Peyer's patch (tissue), 4 donors: ENCODE results near the gene SHANK1. TPM values are rescaled to one million over a fixed set of nuclear protein-coding genes. Genes with fewer than 3 reads are reported as not detected.

Experiments used
- DNase-seq, 3 donors: peaks; one replicate each; pipeline ENCODE4 v3.0.0-alpha.2; 2017 to 2019
- H3K27ac ChIP-seq, 4 donors: fragments of 200-600 bp; sonication (generic); one replicate each; pipeline ENCODE4 v1.5.1; 2016 to 2019
- H3K27me3 ChIP-seq, 2 donors: fragments of 200-600 bp; sonication (generic); one replicate each; pipeline ENCODE4 v1.5.1; 2019
- H3K36me3 ChIP-seq, 3 donors: fragments of 200-600 bp; sonication (generic); one replicate each; pipeline ENCODE4 v1.5.1; 2016 to 2019
- H3K4me1 ChIP-seq, 4 donors: fragments of 200-600 bp; sonication (generic); one replicate each; pipeline ENCODE4 v1.5.1; 2016 to 2019
- H3K4me3 ChIP-seq, 4 donors: fragments of 200-600 bp; sonication (generic); 1 replicate in 3 of 4; 2 replicates in 1 of 4; pipeline ENCODE4 v1.5.1; 2016 to 2019; ENCODE audit warnings: mild to moderate bottlenecking in 1 of 4
- H3K9me3 ChIP-seq, 4 donors: fragments of 200-600 bp; sonication (generic); one replicate each; pipeline ENCODE4 v1.5.1; 2016 to 2019; ENCODE audit warnings: mild to moderate bottlenecking in 1 of 4
- CTCF ChIP-seq, 6 experiments: fragments of 450-650 bp in 4 of 6; fragments of 200-600 bp in 2 of 6; sonication (generic) in 1 of 6; IDR thresholded peaks; one replicate each; pipeline ENCODE4 v1.5.1; 2017 to 2019; ENCODE audit warnings: antibody characterized with exemption in 6 of 6, mild to moderate bottlenecking in 3 of 6, moderate library complexity in 1 of 6
- POLR2A ChIP-seq, 2 donors: fragments of 450-650 bp; IDR thresholded peaks; one replicate each; pipeline ENCODE4 v1.5.1; 2017; ENCODE audit warnings: antibody characterized with exemption in 2 of 2, mild to moderate bottlenecking in 2 of 2, moderate library complexity in 2 of 2
- total RNA-seq, 4 donors: library from RNA; depleted of rRNA; stranded (reverse); fragments of >200 nt; gene quantifications; one replicate each; pipeline ENCODE4 v1.1.0, GENCODE V29; 2016

The SHANK1 gene
- total RNA-seq, 4 donors from 2014 or later = 0.83 to 1.3 TPM; not detected in 2

GRCh38 chr19:50697414-50698124 lies 22.0 kb downstream of the SHANK1 start:
- no peak for DNase-seq
- Histone ChIP-seq H3K4me3 (no peak overlapping the region), H3K27ac (no peak overlapping the region), H3K4me1 (no peaks in the 10 kb centered on the region), H3K36me3 (no peaks in the 10 kb centered on the region), H3K27me3 (peaks cover 0 to 20% of the 10 kb centered on the region in 2 donors), H3K9me3 (peaks cover 0 to 4% (median 0%) of the 10 kb centered on the region in 4 donors)
- no peak for TF ChIP-seq CTCF (IDR thresholded peaks at IDR 0.05)
- TF ChIP-seq POLR2A (IDR thresholded peaks at IDR 0.05) = no peak

- TF ChIP-seq POLR2A (IDR thresholded peaks at IDR 0.05) = no peak
- TF ChIP-seq CTCF (IDR thresholded peaks at IDR 0.05) = no peak
These were observed 23.5 kb downstream of the SHANK1 start for GRCh38 chr19:50696094-50696483.

GRCh38 chr19:50695251-50696093 lies 24.1 kb downstream of the SHANK1 start:
- no peak for TF ChIP-seq POLR2A (IDR thresholded peaks at IDR 0.05)
- TF ChIP-seq CTCF (IDR thresholded peaks at IDR 0.05) = no peak
- H3K27me3 ChIP-seq = peaks cover 0 to 20% of the 10 kb centered on the region in 2 donors

More at GRCh38 chr19:50696094-50696483, 23.5 kb downstream of the SHANK1 start:
- DNase-seq = no peak
- Histone ChIP-seq H3K27me3 (peaks cover 0 to 20% of the 10 kb centered on the region in 2 donors), H3K4me1 (no peaks in the 10 kb centered on the region), H3K36me3 (no peaks in the 10 kb centered on the region), H3K27ac (no peak overlapping the region), H3K4me3 (no peak overlapping the region), H3K9me3 (peaks cover 0 to 4% (median 0%) of the 10 kb centered on the region in 4 donors)

GRCh38 chr19:50694815-50695145 lies 24.8 kb downstream of the SHANK1 start:
- no peak for DNase-seq
- TF ChIP-seq CTCF (IDR thresholded peaks at IDR 0.05) = no peak
- no peak for TF ChIP-seq POLR2A (IDR thresholded peaks at IDR 0.05)
- peaks cover 0 to 20% of the 10 kb centered on the region in 2 donors for H3K27me3 ChIP-seq
- H3K36me3 ChIP-seq = no peaks in the 10 kb centered on the region
- peaks cover 0 to 4% (median 0%) of the 10 kb centered on the region in 4 donors for H3K9me3 ChIP-seq
- no peak overlapping the region for H3K27ac ChIP-seq
- no peaks in the 10 kb centered on the region for H3K4me1 ChIP-seq
- H3K4me3 ChIP-seq = no peak overlapping the region

More at GRCh38 chr19:50695251-50696093, 24.1 kb downstream of the SHANK1 start:
- Histone ChIP-seq H3K27ac (no peak overlapping the region), H3K4me3 (no peak overlapping the region), H3K36me3 (no peaks in the 10 kb centered on the region), H3K9me3 (peaks cover 0 to 4% (median 0%) of the 10 kb centered on the region in 4 donors), H3K4me1 (no peaks in the 10 kb centered on the region)
- DNase-seq = no peak

GRCh38 chr19:50693064-50693975 lies 26.3 kb downstream of the SHANK1 start:
- TF ChIP-seq POLR2A (IDR thresholded peaks at IDR 0.05) (no peak), CTCF (IDR thresholded peaks at IDR 0.05) (no peak)

More at GRCh38 chr19:50693064-50693975, 26.3 kb downstream of the SHANK1 start:
- no peaks in the 10 kb centered on the region for H3K36me3 ChIP-seq
- no peak overlapping the region for H3K4me3 ChIP-seq
- no peak overlapping the region for H3K27ac ChIP-seq
- H3K9me3 ChIP-seq = peaks cover 0 to 4% (median 0%) of the 10 kb centered on the region in 4 donors
- H3K27me3 ChIP-seq = peaks cover 0 to 20% of the 10 kb centered on the region in 2 donors
- DNase-seq = no peak
- no peaks in the 10 kb centered on the region for H3K4me1 ChIP-seq
